Measurements from ENCODE around the gene TNFRSF19. TPM values are rescaled to one million over a fixed set of nuclear protein-coding genes. Genes with fewer than 3 reads are reported as not detected.

Gene TNFRSF19
- total RNA-seq, 1 experiment from 2014 or later: 0.06 TPM

- Histone ChIP-seq H3K4me3 (ENCODE audit: low read depth, low read length, poor library complexity, severe bottlenecking) (no peak overlapping the region), H3K36me3 (ENCODE audit: insufficient read depth, low read length, poor library complexity, severe bottlenecking) (no peaks in the 10 kb centered on the region), H3K27me3 (replicated peaks; ENCODE audit: insufficient read depth, low read depth, low read length, poor library complexity) (peaks cover 23% of the 10 kb centered on the region), H3K4me1 (ENCODE audit: insufficient read depth, low read length, poor library complexity, severe bottlenecking) (no peaks in the 10 kb centered on the region), H3K27ac (ENCODE audit: low read depth, low read length, poor library complexity, severe bottlenecking) (no peak overlapping the region), H3K9me3 (ENCODE audit: low read depth, low read length, poor library complexity, severe bottlenecking) (no peaks in the 10 kb centered on the region)
- DNase-seq (ENCODE audit: low spot score): no peak
- TF ChIP-seq EZH2 (IDR thresholded peaks at IDR 0.05; ENCODE audit: borderline replicate concordance, low read depth, low read length, poor library complexity, severe bottlenecking): no peak
- TF ChIP-seq, protein P1, sequence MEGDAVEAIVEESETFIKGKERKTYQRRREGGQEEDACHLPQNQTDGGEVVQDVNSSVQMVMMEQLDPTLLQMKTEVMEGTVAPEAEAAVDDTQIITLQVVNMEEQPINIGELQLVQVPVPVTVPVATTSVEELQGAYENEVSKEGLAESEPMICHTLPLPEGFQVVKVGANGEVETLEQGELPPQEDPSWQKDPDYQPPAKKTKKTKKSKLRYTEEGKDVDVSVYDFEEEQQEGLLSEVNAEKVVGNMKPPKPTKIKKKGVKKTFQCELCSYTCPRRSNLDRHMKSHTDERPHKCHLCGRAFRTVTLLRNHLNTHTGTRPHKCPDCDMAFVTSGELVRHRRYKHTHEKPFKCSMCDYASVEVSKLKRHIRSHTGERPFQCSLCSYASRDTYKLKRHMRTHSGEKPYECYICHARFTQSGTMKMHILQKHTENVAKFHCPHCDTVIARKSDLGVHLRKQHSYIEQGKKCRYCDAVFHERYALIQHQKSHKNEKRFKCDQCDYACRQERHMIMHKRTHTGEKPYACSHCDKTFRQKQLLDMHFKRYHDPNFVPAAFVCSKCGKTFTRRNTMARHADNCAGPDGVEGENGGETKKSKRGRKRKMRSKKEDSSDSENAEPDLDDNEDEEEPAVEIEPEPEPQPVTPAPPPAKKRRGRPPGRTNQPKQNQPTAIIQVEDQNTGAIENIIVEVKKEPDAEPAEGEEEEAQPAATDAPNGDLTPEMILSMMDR (conservative IDR thresholded peaks at IDR 0.05; ENCODE audit: low read depth, low read length): no peak
- intact Hi-C loops (cut with micrococcal nuclease; ENCODE audit: unreplicated experiment): no loop called here
- no TSS peak for BruUV-seq (replicated peaks)
- ChIA-PET CTCF (no interaction called here), POLR2A (ENCODE audit: low non-redundant PET) (no interaction called here)
Measured at GRCh38 chr13:23554000-23554399, 16.2 kb upstream of the TNFRSF19 start.

DNA sequence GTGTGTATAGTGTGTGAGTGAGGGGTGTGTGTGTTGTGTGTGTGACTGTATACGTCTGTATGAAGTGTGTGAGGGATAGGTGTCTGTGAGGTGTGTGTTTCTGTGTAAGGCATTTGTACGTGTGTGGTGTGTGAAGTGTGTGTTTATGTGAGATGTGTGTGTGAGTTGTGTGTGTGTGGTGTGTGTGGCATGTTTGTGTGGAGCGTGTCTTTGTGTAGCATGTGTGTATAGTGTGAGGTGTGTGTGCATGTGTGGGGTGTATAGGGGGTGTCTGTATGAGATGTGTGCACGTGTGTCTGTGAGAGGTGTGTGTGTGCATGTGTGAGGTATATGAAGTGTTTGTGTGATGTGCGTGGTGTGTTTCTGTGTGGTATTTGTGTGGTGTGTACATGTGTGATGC is 13.2 kb upstream of the TNFRSF19 start:
- CTCF ChIA-PET: no interaction called here
- no TSS peak for BruUV-seq (replicated peaks)
- DNase-seq (ENCODE audit: low spot score): no peak
- Histone ChIP-seq H3K36me3 (ENCODE audit: insufficient read depth, low read length, poor library complexity, severe bottlenecking) (no peaks in the 10 kb centered on the region), H3K9me3 (ENCODE audit: low read depth, low read length, poor library complexity, severe bottlenecking) (no peaks in the 10 kb centered on the region), H3K27me3 (replicated peaks; ENCODE audit: insufficient read depth, low read depth, low read length, poor library complexity) (peaks cover 2% of the 10 kb centered on the region), H3K4me1 (ENCODE audit: insufficient read depth, low read length, poor library complexity, severe bottlenecking) (no peaks in the 10 kb centered on the region), H3K27ac (ENCODE audit: low read depth, low read length, poor library complexity, severe bottlenecking) (no peak overlapping the region), H3K4me3 (ENCODE audit: low read depth, low read length, poor library complexity, severe bottlenecking) (no peak overlapping the region)
- TF ChIP-seq, protein P1 (conservative IDR thresholded peaks at IDR 0.05; ENCODE audit: low read depth, low read length): no peak
- POLR2A ChIA-PET (ENCODE audit: low non-redundant PET): no interaction called here
- intact Hi-C loops (cut with micrococcal nuclease; ENCODE audit: unreplicated experiment): no loop called here

- H3K4me1 ChIP-seq (ENCODE audit: insufficient read depth, low read length, poor library complexity, severe bottlenecking): no peaks in the 10 kb centered on the region
- H3K27ac ChIP-seq (ENCODE audit: low read depth, low read length, poor library complexity, severe bottlenecking): no peak overlapping the region
- no TSS peak for BruUV-seq (replicated peaks)
- no peak overlapping the region for H3K4me3 ChIP-seq (ENCODE audit: low read depth, low read length, poor library complexity, severe bottlenecking)
- intact Hi-C loops (cut with micrococcal nuclease; ENCODE audit: unreplicated experiment): no loop called here
- peaks cover 3% of the 10 kb centered on the region for H3K27me3 ChIP-seq (replicated peaks; ENCODE audit: insufficient read depth, low read depth, low read length, poor library complexity)
- CTCF ChIA-PET: no interaction called here
- POLR2A ChIA-PET (ENCODE audit: low non-redundant PET): no interaction called here
- TF ChIP-seq, protein P1 (conservative IDR thresholded peaks at IDR 0.05; ENCODE audit: low read depth, low read length): no peak
- TF ChIP-seq EZH2 (IDR thresholded peaks at IDR 0.05; ENCODE audit: borderline replicate concordance, low read depth, low read length, poor library complexity, severe bottlenecking): no peak
- no peak for DNase-seq (ENCODE audit: low spot score)
- H3K9me3 ChIP-seq (ENCODE audit: low read depth, low read length, poor library complexity, severe bottlenecking): no peaks in the 10 kb centered on the region
- no peaks in the 10 kb centered on the region for H3K36me3 ChIP-seq (ENCODE audit: insufficient read depth, low read length, poor library complexity, severe bottlenecking)
Measured at GRCh38 chr13:23557733-23558132, 12.5 kb upstream of the TNFRSF19 start.
